Stimulated activated CD4-positive, alpha-beta T cell treated with anti-CD3 and anti-CD28 coated beads, Interleukin-15, amount 100 ng/mL, for 48 hours (primary cell): Measurements from ENCODE around the gene STPG1.

ENCODE experiments used
- DNase-seq, 2 donors: peaks; one replicate each; pipeline ENCODE4 v3.0.0-alpha.2; 2020; ENCODE audit warnings: low read depth in 2 of 2

The STPG1 gene

GRCh38 chr1:24373044-24373443 is 40.5 kb downstream of the STPG1 start:
- DNase-seq: no peak

GRCh38 chr1:24369801-24370200 is 43.8 kb downstream of the STPG1 start:
- DNase-seq: no peak

GRCh38 chr1:24369199-24369598 is 44.4 kb downstream of the STPG1 start:
- no peak for DNase-seq

DNA sequence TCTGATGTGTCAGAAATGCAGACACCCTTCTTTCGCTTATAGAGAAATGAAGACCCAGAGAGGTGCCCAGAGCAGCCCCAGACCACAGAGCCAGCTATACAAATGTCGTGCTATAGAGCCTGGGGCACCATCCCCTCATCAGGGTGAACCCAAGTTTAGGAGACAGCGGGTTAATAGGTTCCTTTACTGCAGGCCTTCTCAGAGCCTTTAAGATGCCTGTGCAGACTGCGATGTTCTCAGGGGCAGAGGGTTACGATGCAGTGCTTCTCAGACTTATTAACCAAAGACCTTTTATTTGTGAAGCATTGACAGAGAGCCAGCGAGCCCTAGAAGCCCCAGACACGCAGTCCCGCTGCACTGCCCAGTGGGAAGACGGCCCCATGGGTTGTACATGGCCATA is 46.9 kb downstream of the STPG1 start:
- DNase-seq: no peak

DNA sequence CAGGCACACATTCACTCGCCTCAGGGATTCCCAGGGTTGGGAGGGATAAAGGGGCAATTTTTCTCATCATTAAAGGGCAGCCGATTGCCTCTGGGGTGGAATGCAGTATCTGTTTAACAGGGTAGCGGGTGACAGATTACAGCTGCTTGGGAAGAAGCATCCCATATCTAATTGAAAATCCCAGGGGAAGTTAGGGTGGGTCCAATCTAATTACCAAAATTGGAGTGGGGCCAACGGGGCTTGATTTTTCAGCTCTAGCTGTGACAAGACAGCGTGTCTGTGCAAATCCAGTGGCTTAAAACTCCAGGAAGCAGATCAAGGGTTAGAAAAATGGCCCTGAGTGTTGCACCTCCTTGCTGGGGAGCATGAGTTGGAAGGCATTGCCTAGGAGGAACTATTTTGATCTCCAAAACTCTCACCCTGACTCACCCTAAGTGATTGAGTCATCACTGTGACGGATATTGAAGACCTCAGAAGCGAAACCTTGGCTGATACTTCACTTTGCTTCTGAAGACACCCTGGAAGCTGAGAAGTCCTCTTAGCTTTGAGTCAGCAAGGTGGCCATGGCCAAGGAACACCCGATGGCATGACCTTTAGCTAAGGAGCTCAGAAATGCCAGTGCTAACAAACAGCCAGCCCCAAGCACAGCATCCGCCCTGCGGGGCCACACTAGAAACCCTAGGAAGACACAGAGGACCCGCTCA is 48.5 kb downstream of the STPG1 start:
- DNase-seq: peak in 1 of 2 donors; percentile 39

GRCh38 chr1:24364605-24364974 is 49.0 kb downstream of the STPG1 start:
- DNase-seq: no peak

- no peak for DNase-seq
These were observed 49.6 kb downstream of the STPG1 start for GRCh38 chr1:24363994-24364393.

DNA sequence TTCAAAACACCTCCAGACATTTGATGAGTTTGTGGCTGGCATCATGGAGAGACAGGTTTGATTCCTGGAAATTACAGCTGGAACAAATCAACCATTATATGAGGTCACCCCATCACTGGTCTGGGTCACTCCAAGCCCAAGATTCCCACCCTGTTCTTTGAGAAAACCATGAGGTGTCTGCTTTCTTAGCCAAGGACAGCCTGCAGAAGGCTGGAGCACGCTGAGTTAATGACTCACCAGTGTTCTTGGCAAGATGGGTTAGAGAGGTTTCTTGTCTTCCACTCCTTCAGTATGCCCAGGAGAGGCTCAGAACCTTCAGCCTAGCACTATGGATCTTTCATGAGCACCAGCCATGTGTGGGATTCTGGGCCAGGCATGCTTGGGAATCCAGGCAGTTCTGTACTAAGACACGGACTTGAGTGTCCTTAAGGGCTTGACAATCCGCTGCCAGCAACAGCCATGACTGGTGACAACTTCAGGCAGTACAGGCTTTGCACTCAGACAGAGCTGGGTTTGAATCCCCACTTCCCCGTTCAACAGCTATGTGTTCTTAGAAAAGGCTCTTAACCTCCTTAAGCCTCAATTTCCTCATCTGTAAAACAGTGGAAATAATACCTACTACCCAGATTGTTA is 50.5 kb downstream of the STPG1 start:
- no peak for DNase-seq

DNA sequence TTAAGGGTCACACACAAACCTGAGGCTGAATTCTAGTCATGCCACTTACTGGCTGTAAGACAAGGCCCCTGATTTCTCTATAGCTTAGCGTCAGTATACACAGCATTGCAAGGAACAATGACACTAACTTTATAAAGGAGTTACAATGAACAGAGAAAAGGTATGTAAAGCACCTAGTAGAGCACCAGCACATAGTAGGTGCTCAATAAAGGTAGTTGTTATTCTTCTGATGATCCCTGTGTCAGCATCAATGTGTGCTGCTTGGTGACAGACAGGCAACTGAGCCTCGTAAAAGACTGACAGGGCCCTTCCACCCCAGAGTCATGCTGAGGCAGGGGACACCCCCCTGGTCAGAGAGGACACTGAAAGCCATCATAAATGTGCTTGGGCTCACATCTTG is 51.2 kb downstream of the STPG1 start:
- no peak for DNase-seq

- no peak for DNase-seq
These were observed 51.8 kb downstream of the STPG1 start for GRCh38 chr1:24361811-24362210.

- no peak for DNase-seq
These were observed 52.9 kb downstream of the STPG1 start for GRCh38 chr1:24360681-24361080.

DNA sequence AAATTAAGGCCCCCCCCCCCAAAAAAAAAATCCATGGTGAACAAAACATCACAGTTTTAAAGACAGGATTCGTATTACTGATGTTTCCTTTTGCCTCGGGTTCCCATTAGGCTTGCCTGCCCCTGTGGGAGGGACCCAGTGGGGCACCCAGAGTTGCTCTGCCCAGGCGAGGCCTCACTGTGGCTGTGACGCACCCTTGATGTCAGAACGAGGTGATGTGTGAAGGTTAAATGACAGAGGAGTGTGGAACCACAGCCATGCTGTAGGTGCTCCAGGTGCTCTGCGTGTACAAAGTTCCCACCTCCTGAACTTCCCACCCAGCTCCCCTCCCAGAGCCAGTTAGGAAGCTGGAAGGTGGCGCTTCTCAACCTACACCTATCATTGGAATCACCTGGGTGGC is 56.5 kb downstream of the STPG1 start:
- no peak for DNase-seq

- DNase-seq: no peak
These were observed 58.1 kb downstream of the STPG1 start for GRCh38 chr1:24355466-24355865.

- no peak for DNase-seq
These were observed 60.2 kb downstream of the STPG1 start for GRCh38 chr1:24353292-24353891.

DNA sequence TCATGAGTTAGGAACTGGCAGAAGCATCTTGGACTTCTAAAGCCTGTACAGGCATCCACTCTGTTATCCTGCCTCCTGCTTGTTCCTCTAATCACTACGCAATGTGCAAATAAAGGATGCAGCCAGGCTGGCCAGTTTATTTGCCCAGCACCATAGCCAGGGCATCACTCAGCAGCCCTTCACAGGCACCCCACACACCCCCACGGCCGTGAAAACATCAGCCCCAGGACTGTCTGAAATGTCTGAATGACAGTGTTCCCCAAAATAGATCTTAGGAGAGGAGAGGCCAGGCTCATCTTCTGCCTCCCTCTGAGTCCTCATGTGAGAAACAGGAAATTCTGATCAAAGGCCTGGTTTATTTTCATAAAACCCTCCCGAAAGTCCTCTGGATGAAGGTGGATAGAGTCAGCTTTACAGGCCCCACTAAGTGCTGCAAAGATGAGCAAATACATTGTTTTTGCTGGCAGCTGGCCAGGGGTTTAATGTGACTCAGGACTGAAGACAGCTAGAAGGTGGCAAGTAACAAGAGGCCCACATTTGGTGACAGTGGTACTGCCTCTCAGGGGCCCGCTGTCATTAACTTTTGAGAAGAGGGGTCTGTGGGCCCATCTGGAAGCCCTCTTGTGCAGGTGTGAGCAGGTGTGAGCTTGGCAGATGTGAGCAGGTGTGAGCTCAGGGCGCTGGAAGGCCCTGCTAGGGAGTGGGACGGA is 61.5 kb downstream of the STPG1 start:
- peak; percentile 58 to 71 for DNase-seq

GRCh38 chr1:24351247-24351646 is 62.3 kb downstream of the STPG1 start:
- DNase-seq: no peak

DNA sequence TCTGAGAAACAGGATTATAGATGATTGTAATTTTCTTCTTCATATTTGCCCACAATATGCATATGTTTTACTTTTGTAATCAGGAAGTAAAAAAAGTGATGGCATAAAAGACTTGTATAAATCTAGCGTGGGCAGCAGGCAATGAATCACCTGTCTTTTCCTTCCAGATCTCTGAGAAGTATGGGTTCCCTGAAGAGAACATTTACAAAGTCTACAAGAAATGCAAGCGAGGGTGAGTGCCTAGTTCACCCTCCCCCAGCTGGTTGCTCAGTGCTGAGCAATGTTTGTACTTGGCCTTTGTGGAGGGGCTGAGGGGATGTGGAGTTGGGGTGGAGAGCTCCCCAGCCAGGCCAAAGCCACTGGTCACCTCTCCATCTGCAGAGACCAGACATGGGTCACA is 63.7 kb downstream of the STPG1 start:
- peak in 1 of 2 donors; percentile 37 for DNase-seq

DNA sequence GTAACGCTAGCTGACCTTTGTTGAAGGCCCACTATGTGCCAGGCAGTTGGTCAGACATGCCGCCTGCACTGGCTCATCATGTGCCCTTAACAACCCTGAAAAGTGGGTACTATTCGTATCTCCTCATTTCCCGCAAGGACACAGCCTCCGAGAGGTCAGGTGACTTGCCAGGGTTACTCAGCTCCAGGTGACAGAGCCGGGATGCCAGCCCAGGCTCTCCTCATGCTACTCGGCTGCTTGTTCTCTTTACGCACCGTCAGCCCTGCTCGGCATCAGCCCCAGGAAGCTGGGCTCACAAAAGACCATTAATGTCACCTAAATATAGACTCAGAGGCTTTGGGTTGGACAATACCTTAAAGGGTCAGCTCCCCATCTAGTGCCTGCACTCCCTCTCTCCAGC is 65.4 kb downstream of the STPG1 start:
- no peak for DNase-seq

GRCh38 chr1:24347159-24347934 is 66.2 kb downstream of the STPG1 start:
- no peak for DNase-seq

GRCh38 chr1:24345334-24345733 is 68.2 kb downstream of the STPG1 start:
- no peak for DNase-seq

GRCh38 chr1:24344090-24344742 is 69.4 kb downstream of the STPG1 start:
- no peak for DNase-seq
